PC-3 (cell line): ENCODE data around the gene WWC1. TPM values are rescaled to one million over a fixed set of nuclear protein-coding genes. Genes with fewer than 3 reads are reported as not detected.

Source experiments
- ATAC-seq: fragments of 200-7000 bp; cut with Tn5 transposase; 2 replicates; pipeline ENCODE4 v1.9.1; 2020; ENCODE audit warnings: mild to moderate bottlenecking, moderate library complexity
- BruUV-seq: library from RNA; stranded (reverse); fragments of 400-500 nt; replicated peaks from 2 replicates; lab custom pipeline; 2021; lab: Mats Ljungman, UMichigan
- CTCF ChIA-PET: fragments of 300-600 bp; sonication (Branson Sonifier 250); formaldehyde crosslinking; loops from one replicate; lab custom pipeline; 2022; ENCODE audit warnings: antibody characterized with exemption; lab: Charles Lee
- POLR2A ChIA-PET: fragments of 300-600 bp; sonication (Branson Sonifier 250); formaldehyde crosslinking; loops from one replicate; lab custom pipeline; 2022; ENCODE audit warnings: antibody characterized with exemption; ENCODE audit not compliant: unreplicated experiment; lab: Charles Lee
- DNase-seq: peaks from one replicate; pipeline ENCODE4 v3.0.0-alpha.2; 2015
- H2AFZ ChIP-seq: fragments of 300-600 bp; sonication (generic); 2 replicates; pipeline ENCODE4 v1.6.0; 2016; ENCODE audit warnings: antibody characterized with exemption, low read length
- H3F3A ChIP-seq: fragments of 300-600 bp; sonication (generic); one replicate; pipeline ENCODE4 v1.6.0; 2017; ENCODE audit warnings: antibody characterized with exemption, low read length, control low read depth, mild to moderate bottlenecking; ENCODE audit not compliant: unreplicated experiment
- H3K27ac ChIP-seq: fragments of 300-600 bp; sonication (generic); 2 replicates; pipeline ENCODE4 v1.5.1; 2016; ENCODE audit warnings: mild to moderate bottlenecking, low read length
- H3K27me3 ChIP-seq: fragments of 300-600 bp; sonication (generic); 2 replicates; pipeline ENCODE4 v1.6.1; 2016; ENCODE audit warnings: low read length, mixed read lengths
- H3K36me3 ChIP-seq: fragments of 300-600 bp; sonication (generic); 2 replicates; pipeline ENCODE4 v1.6.1; 2016; ENCODE audit warnings: low read depth, mixed run types, low read length, mixed read lengths
- H3K4me1 ChIP-seq: fragments of 300-600 bp; sonication (generic); 2 replicates; pipeline ENCODE4 v1.5.1; 2016; ENCODE audit warnings: low read length; ENCODE audit not compliant: insufficient read depth
- H3K4me2 ChIP-seq: fragments of 300-600 bp; sonication (generic); 2 replicates; pipeline ENCODE4 v1.6.0; 2016; ENCODE audit warnings: low read length
- H3K4me3 ChIP-seq: fragments of 300-600 bp; sonication (generic); 2 replicates; pipeline ENCODE4 v1.5.1; 2016; ENCODE audit warnings: mild to moderate bottlenecking, low read length, mixed read lengths
- H3K79me2 ChIP-seq: fragments of 300-600 bp; sonication (generic); 2 replicates; pipeline ENCODE4 v1.6.1; 2017; ENCODE audit warnings: low read length, mixed read lengths
- H3K9ac ChIP-seq: fragments of 300-600 bp; sonication (generic); 2 replicates; pipeline ENCODE4 v1.6.0; 2016; ENCODE audit warnings: mild to moderate bottlenecking, low read length
- H3K9me2 ChIP-seq: fragments of 300-600 bp; sonication (generic); replicated peaks from 2 replicates; pipeline ENCODE4 v1.6.1; 2016; ENCODE audit warnings: mixed run types, low read length, mixed read lengths
- H3K9me3 ChIP-seq: fragments of 300-600 bp; sonication (generic); 2 replicates; pipeline ENCODE4 v1.6.1; 2016; ENCODE audit warnings: low read length, mixed read lengths
- H4K20me1 ChIP-seq: fragments of 300-600 bp; sonication (generic); 2 replicates; pipeline ENCODE4 v1.6.1; 2016; ENCODE audit warnings: low read length, mixed read lengths
- EZH2 ChIP-seq: fragments of 300-600 bp; sonication (generic); IDR thresholded peaks from one replicate; pipeline ENCODE4 v1.6.1; 2017; ENCODE audit warnings: antibody characterized with exemption, mild to moderate bottlenecking, low read length; ENCODE audit not compliant: unreplicated experiment
- EZH2phosphoT487 ChIP-seq: fragments of 300-600 bp; sonication (generic); IDR thresholded peaks from 2 replicates; pipeline ENCODE4 v1.6.1; 2018; ENCODE audit warnings: mild to moderate bottlenecking, antibody characterized with exemption, low read length, borderline replicate concordance
- intact Hi-C: fragments of 100-400 bp; cut with micrococcal nuclease; formaldehyde crosslinking; loops from 2 replicates; pipeline ENCODE4 v1.9.0; 2023
- total RNA-seq: library from RNA; depleted of rRNA; stranded (reverse); fragments of >200 nt; gene quantifications from 2 replicates; pipeline ENCODE4 v1.2.3, GENCODE V29; 2014
- TF ChIP-seq, protein P1 (sequence below): fragments of 300-600 bp; sonication (generic); conservative IDR thresholded peaks from 2 replicates; pipeline ENCODE4 v1.5.1; 2017; ENCODE audit warnings: antibody characterized with exemption, low read depth, mild to moderate bottlenecking, low read length

WWC1 gene
- total RNA-seq, 1 experiment from 2014 or later, result 31.8 TPM

DNA sequence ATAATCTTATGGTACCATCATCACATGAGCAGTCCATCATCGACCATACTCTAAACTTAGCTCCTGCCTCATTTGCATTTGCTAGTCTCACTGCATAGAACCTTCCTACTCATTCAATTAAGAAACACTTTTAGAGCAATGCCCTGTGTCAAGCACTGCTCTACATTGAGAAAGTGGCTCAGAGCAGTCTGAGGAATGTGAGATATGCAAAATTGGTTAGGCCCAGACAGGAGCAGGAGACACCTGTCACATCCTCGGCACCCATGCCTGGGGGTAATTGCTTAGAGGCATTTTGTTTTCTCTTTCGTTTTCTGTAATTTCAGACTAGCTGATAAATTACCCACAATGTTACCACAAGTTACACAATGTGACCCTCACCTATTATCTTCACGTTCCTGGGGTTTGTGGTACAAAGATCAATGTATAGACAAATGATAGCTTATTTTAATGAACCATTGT lies 189.9 kb downstream of the WWC1 start:
- BruUV-seq, result no TSS peak
- POLR2A ChIA-PET, result no interaction called here
- no peak overlapping the region for H3K4me2 ChIP-seq
- H3K4me1 ChIP-seq, result peaks cover 27% of the 10 kb centered on the region
- no peaks in the 10 kb centered on the region for H3K27me3 ChIP-seq
- H3F3A ChIP-seq, result no peaks in the 10 kb centered on the region
- ATAC-seq (no peak), DNase-seq (no peak)
- no peaks in the 10 kb centered on the region for H4K20me1 ChIP-seq
- CTCF ChIA-PET, result no interaction called here
- peaks cover 1% of the 10 kb centered on the region for H3K79me2 ChIP-seq
- intact Hi-C loops, result no loop called here
- TF ChIP-seq EZH2phosphoT487 (no peak), EZH2 (no peak)
- TF ChIP-seq, protein P1, sequence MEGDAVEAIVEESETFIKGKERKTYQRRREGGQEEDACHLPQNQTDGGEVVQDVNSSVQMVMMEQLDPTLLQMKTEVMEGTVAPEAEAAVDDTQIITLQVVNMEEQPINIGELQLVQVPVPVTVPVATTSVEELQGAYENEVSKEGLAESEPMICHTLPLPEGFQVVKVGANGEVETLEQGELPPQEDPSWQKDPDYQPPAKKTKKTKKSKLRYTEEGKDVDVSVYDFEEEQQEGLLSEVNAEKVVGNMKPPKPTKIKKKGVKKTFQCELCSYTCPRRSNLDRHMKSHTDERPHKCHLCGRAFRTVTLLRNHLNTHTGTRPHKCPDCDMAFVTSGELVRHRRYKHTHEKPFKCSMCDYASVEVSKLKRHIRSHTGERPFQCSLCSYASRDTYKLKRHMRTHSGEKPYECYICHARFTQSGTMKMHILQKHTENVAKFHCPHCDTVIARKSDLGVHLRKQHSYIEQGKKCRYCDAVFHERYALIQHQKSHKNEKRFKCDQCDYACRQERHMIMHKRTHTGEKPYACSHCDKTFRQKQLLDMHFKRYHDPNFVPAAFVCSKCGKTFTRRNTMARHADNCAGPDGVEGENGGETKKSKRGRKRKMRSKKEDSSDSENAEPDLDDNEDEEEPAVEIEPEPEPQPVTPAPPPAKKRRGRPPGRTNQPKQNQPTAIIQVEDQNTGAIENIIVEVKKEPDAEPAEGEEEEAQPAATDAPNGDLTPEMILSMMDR, result no peak
- no peaks in the 10 kb centered on the region for H3K9me3 ChIP-seq
- H3K4me3 ChIP-seq, result no peak overlapping the region
- H3K9me2 ChIP-seq, result no peaks in the 10 kb centered on the region
- no peak overlapping the region for H3K9ac ChIP-seq
- H2AFZ ChIP-seq, result no peak overlapping the region
- no peak overlapping the region for H3K27ac ChIP-seq
- no peaks in the 10 kb centered on the region for H3K36me3 ChIP-seq

DNA sequence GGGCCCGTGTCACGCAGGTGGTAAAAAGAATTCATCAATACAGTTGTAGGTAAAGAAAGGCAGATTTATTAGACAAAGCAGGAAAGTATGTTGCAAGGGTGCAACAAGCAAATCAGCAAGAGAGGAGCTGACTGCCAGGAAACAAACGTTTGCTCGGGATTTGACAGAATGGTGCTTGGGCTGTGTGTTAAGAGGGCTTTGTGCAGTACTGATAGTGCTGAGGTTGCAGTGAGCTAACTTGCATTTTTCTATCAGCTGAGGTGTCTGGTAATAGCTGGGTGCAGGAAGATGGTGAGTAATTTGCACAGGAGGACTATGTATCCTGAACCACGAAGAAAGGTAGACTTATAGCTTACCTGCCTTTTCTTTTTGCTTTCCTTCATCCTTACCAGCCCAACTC lies 190.9 kb downstream of the WWC1 start:
- peaks cover 28% of the 10 kb centered on the region for H3K4me1 ChIP-seq
- no peak overlapping the region for H2AFZ ChIP-seq
- H3K36me3 ChIP-seq, result no peaks in the 10 kb centered on the region
- no peak overlapping the region for H3K4me3 ChIP-seq
- ChIA-PET POLR2A (no interaction called here), CTCF (no interaction called here)
- no peaks in the 10 kb centered on the region for H3K27me3 ChIP-seq
- H3K4me2 ChIP-seq, result no peak overlapping the region
- H3K9ac ChIP-seq, result no peak overlapping the region
- TF ChIP-seq EZH2phosphoT487 (no peak), EZH2 (no peak)
- TF ChIP-seq, protein P1, result no peak
- no peaks in the 10 kb centered on the region for H3K9me3 ChIP-seq
- peaks cover 11% of the 10 kb centered on the region for H3K79me2 ChIP-seq
- no peak overlapping the region for H3K27ac ChIP-seq
- no peaks in the 10 kb centered on the region for H4K20me1 ChIP-seq
- H3K9me2 ChIP-seq, result no peaks in the 10 kb centered on the region
- no TSS peak for BruUV-seq
- no peaks in the 10 kb centered on the region for H3F3A ChIP-seq
- intact Hi-C loops, result no loop called here
- ATAC-seq (no peak), DNase-seq (no peak)

DNA sequence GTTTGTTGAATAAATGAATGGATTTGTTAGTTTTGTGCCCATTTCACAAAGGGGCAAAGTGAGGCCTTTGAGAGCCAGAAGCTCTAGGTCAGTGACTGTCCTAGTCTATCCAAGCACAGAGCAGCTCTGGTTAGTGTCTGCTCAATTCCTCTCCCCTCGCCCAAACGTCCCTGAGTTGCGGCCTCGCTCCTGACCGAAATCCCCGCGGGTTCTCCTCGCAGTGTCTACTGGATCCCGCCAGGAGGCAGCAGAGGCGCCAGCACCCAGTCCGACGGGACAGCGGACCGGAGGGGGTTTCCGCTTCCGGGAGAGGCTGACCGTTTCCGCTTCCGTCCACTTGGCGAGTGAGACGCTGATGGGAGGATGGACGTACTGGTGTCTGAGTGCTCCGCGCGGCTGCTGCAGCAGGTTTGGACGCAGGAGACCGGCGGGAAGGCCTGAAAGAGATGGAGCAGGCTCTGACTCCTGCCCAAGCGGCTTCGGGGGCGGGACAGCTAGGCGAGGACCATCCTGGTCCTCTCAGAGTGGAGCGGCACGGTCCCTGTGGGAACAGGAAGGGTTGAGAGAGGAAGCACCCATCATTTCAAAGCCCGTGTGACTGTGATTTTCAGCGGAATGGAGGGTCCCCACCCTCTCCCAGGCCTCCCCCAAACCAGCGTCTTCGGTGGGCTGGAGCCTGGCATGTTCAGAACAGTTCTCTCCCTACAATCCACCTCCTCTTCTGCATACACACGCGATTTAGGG lies 194.9 kb downstream of the WWC1 start, which contains the start of gene RARS1:
Gene RARS1 (plus strand): TSS at position 336 of the 744 bp plus-strand sequence. CDS start 28 bp downstream, at position 364.
- Histone ChIP-seq H3K79me2 (peaks cover 33% of the 10 kb centered on the region), H3K36me3 (peaks cover 18% of the 10 kb centered on the region), H3K27me3 (no peaks in the 10 kb centered on the region), H4K20me1 (no peaks in the 10 kb centered on the region), H3K4me2 (peak within 1 kb of the TSS; percentile 91), H3K9me2 (no peaks in the 10 kb centered on the region), H3K9me3 (no peaks in the 10 kb centered on the region), H3K9ac (peak within 1 kb of the TSS; percentile 94), H3K4me3 (peak within 1 kb of the TSS; percentile 100), H3K4me1 (peaks cover 9% of the 10 kb centered on the region; the same call in 1 of the 2 replicates), H3K27ac (peak within 1 kb of the TSS; percentile 9; the same call in 1 of the 2 replicates), H3F3A (no peaks in the 10 kb centered on the region), H2AFZ (peak within 1 kb of the TSS; percentile 77)
- TSS peak; percentile 84 for BruUV-seq
- intact Hi-C loops, result loop anchor here (2.0 to 5.0 kb wide), 2 partner anchors 166 to 218 kb away; no protein-coding TSS in a partner anchor
- POLR2A ChIA-PET, result interaction anchor here (0.6 kb wide), 1 partner anchor 906 kb away, joined by 4 read pairs; no protein-coding TSS in a partner anchor
- CTCF ChIA-PET, result interaction anchor here (0.9 kb wide), 1 partner anchor 14 kb away, joined by 3 read pairs; no protein-coding TSS in a partner anchor
- DNase-seq, result peak; percentile 89
- TF ChIP-seq EZH2, result no peak
- TF ChIP-seq, protein P1, result peak; percentile 81
- peak; percentile 94 for ATAC-seq
